Skeletal muscle cell (primary cell): ENCODE data around the gene COQ5.
"Not testable (repeated sequence)": the region's sequence is repeated elsewhere in the genome, so short reads cannot be mapped to it uniquely, and the experiment has no call there.

ENCODE experiments used
- DNase-seq: peaks from one replicate; pipeline ENCODE4 v3.0.0-alpha.2; 2010; ENCODE audit warnings: low read depth
- H3K4me3 ChIP-seq: 2 replicates; pipeline ENCODE4 v1.5.1; 2011; ENCODE audit warnings: low read depth, mild to moderate bottlenecking, control low read depth, low read length, moderate library complexity

The COQ5 gene

DNA sequence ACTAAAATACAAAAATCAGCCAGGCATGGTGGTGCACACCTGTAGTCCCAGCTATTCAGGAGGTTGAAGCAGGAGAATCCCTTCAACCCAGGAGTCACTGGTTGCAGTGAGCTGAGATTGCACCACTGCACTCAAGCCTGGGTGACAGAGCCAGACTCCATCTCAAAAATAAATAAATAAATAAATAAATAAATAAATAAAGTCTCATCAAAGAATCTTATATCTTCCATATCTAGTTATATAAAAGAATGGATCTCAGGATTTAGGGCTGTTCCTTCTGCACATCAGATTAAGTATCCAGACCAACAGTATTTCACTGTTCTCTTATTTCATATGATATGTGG lies 1.4 kb upstream of the COQ5 start:
- not testable (repeated sequence) for DNase-seq, H3K4me3 ChIP-seq

DNA sequence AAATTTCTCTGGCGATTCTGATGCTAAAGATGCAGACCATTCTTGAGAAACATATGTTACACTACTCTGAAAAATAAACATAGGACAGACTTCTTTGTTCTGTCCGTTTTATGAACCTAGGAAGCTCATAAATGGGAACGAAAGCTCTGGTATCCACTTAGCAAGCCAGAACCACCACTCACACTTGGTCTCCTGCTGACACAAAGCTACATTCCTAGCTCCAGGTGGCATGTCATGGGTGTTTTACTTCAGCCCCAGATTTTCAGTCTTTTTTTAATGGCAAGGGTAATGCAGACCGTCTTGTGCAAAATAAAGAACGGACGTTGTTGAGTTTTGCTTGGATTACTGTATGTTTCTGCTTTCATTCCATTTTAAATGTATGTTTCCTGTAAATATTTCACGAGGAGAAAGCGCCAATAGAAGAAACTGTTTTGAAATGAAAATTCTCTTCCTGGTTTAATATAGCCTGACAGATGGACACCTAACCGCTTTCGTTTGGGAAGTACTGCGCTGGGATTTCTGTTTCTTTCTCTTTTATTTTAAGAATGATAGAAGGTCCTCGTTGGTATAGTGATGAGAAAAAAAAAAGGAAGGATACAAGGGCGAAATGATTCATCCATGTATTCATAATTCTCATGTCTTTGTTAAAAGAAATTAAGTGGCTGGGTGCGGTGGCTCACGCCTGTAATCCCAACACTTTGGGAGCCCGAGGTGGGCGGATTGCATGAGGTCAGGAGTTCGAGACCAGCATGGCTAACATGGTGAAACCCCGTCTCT lies 871 bp upstream of the COQ5 start:
- H3K4me3 ChIP-seq, result peak overlapping the region; percentile 73
- DNase-seq, result no peak

GRCh38 chr12:120522568-120522967 lies 6.4 kb downstream of the COQ5 start:
- DNase-seq, result no peak
- H3K4me3 ChIP-seq, result no peak overlapping the region

DNA sequence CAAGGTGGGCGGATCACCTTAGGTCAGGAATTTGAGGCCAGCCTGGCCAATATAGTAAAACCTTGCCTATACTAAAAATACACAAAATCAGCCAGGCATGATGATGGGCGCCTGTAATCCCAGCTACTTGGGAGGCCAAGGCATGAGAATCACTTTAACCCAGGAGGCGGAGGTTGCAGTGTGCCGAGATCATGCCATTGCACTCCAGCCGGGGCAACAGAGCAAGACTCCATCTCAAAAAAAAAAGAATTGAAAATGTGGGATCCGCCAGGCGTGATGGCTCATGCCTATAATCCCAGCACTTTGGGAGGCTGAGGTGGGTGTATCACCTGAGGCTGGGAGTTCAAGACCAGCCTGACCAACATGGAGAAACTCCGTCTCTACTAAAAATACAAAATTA lies 9.6 kb downstream of the COQ5 start:
- not testable (repeated sequence) for DNase-seq, H3K4me3 ChIP-seq

- DNase-seq, result no peak
- H3K4me3 ChIP-seq, result no peak overlapping the region
Measured at GRCh38 chr12:120515496-120515895, 13.5 kb downstream of the COQ5 start.

DNA sequence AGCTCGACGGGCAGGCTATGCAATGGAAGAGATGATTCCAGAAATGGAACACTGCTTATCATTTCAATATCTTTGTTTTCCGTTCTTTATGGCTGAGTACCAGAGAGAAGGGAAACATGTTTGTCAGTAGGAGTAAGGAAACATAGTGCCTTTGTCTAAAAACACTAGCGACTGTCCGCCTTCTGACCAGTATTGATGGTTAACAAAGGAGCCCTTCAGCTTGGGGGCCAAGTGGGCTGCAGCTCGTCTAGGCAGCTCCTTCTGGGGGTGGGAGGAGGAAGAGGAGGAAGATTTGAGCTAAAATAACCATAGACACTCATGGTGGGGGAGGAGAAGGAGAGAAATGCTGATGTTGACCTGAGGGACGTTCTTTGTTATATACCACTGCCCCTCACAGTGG lies 15.0 kb downstream of the COQ5 start:
- DNase-seq, result no peak
- no peak overlapping the region for H3K4me3 ChIP-seq

- no peak for DNase-seq
- no peak overlapping the region for H3K4me3 ChIP-seq
Measured at GRCh38 chr12:120508537-120508936, 20.4 kb downstream of the COQ5 start.

GRCh38 chr12:120504587-120504986 lies 24.4 kb downstream of the COQ5 start:
- no peak overlapping the region for H3K4me3 ChIP-seq
- no peak for DNase-seq

GRCh38 chr12:120500581-120500980 lies 28.4 kb downstream of the COQ5 start:
- DNase-seq, result no peak
- H3K4me3 ChIP-seq, result no peak overlapping the region

GRCh38 chr12:120498870-120499515 lies 30.0 kb downstream of the COQ5 start:
- no peak for DNase-seq
- no peak overlapping the region for H3K4me3 ChIP-seq

- H3K4me3 ChIP-seq, result peak overlapping the region; percentile 89
- DNase-seq, result no peak
Measured at GRCh38 chr12:120497524-120498150, 31.3 kb downstream of the COQ5 start.

GRCh38 chr12:120496413-120497340 lies 32.3 kb downstream of the COQ5 start:
- peak overlapping the region; percentile 89 for H3K4me3 ChIP-seq
- DNase-seq, result no peak

DNA sequence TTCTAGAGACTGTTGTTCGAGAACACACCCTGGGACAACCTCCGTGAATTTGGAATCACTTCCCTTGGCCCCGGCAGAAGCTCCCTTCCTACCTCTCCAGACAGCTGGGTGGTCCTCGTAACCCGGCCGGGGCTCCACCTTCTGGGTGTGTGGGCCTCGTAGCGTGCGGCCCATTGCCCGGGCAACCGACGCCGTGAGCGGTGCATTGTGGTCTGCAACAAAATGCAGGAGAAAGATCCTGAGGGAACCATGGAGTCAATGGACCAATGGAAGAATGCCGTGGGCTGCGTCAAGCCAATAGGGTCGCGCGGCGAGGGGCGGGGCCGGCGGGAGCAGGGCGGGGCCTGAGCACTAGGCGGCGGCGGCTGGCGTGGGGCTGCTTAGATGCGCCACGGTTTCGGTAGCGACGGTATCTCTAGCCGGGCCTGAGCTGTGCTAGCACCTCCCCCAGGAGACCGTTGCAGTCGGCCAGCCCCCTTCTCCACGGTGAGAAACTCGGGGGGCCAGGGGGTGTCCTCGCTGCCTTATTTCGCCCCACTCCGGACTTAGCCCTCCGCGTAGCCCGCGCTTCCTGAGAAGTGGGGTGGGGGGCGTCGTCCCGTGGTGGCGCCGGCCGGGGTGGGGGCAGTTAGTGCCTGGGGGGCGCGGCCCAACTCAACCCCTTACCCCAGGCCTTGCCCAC lies 33.1 kb downstream of the COQ5 start, which contains the start of gene DYNLL1:
DYNLL1 (plus strand) TSS at position 383 of the 682 bp plus-strand sequence. CDS start 309 bp downstream, outside the sequence.
- DNase-seq, result peak; percentile 83
- H3K4me3 ChIP-seq, result peak within 1 kb of the TSS; percentile 89

GRCh38 chr12:120495186-120495730 lies 33.7 kb downstream of the COQ5 start:
- no peak for DNase-seq
- H3K4me3 ChIP-seq, result peak overlapping the region; percentile 89

DNA sequence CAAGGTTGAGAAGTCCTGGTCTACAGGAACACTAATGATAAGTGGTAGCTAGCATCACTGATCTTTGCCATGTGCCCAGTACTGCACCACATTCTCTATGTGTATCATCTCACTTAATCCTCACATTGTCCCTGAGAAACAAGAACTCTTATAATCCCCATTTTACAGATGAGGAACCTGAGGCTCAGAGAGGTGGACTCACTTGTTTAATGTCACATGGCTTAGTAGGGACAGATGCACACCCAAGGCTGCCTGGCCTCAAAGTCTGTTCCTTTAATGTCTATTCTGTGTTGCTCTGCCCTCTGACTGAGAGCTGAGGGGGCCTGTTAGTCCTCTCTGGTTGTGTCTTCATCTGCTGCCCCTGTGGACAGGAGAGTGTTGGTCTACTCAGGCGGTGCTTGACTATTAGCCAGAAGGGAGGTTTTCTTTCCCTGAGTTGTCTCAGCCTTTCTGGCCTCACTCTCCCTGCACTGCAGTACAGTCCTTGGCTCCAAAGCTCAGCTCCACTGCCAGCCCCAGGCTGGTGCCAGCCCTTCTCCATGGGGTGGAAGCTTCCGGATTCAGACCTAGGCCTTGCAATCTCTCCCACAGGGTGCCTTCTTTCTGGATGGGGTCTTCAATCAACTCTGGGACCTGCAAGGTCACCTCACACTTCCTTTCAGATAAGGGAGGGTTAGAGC lies 38.0 kb downstream of the COQ5 start:
- no peak for DNase-seq
- H3K4me3 ChIP-seq, result no peak overlapping the region

DNA sequence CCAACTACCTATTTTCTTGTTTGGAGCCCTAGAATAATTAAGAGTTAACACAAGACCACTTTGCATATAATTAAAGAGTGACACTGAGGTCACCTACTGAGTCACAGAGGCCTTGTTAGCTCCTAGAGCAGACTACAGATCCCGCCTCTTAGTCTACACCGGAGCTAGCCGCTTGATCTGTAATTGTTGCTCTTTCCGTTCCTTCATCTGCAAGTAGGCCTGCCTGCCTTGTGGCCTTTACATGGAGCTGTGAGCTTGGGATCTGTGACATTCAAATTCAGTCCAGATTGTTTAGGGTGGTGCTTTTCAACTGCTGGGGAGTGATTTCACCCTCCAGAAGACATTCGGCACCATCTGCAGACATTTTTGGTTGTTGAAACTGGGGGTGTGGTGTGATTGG lies 38.6 kb downstream of the COQ5 start:
- H3K4me3 ChIP-seq, result no peak overlapping the region
- DNase-seq, result no peak

DNA sequence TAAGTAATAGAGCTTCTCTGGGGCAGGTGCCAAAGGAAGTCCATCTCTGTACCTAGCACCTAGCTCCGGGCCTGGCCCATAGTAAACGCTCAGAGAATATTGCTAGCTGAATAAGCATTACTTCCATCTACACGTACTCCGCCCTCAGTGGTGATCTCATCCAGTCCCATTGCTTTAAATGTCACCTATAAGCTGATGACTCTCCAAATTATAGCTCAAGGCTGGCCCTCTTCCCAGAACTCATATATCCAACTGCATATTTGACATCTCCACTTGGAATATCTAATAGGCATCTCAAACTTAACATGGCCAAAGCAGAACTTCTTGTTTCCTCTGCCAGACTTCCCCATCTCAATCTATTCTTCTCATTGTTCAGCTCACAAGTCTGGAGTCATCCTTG lies 39.9 kb downstream of the COQ5 start:
- H3K4me3 ChIP-seq, result no peak overlapping the region
- DNase-seq, result no peak

DNA sequence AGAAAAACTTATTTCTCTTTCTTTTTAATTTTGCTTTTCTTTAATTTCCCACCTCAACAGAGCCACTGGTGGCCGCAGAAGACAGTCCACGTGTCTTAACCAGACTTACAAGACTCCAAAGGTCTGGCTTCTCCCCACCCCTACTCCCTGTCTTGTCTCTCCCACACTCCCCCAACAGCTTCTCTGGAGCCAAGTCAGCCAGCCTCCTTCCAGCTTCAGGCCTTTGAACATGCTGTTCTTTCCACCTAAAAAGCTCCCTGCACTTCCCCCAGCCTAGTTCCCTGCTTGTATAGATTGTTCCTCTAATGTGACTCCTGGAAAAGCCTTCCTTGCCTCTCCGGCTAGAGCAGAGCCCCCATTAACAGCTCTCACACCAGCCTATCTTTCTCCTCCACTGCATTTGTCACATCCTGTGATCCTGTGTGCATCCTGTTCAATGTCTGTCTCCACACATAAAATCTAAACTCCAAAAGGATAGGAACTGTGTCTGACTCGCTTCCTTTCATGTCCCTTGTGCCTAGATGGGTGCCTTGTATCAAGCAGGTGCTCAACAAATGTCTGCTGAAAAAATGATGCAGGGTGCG lies 40.8 kb downstream of the COQ5 start:
- DNase-seq, result no peak
- no peak overlapping the region for H3K4me3 ChIP-seq
